ENCODE results near the gene TBX21.

DNA sequence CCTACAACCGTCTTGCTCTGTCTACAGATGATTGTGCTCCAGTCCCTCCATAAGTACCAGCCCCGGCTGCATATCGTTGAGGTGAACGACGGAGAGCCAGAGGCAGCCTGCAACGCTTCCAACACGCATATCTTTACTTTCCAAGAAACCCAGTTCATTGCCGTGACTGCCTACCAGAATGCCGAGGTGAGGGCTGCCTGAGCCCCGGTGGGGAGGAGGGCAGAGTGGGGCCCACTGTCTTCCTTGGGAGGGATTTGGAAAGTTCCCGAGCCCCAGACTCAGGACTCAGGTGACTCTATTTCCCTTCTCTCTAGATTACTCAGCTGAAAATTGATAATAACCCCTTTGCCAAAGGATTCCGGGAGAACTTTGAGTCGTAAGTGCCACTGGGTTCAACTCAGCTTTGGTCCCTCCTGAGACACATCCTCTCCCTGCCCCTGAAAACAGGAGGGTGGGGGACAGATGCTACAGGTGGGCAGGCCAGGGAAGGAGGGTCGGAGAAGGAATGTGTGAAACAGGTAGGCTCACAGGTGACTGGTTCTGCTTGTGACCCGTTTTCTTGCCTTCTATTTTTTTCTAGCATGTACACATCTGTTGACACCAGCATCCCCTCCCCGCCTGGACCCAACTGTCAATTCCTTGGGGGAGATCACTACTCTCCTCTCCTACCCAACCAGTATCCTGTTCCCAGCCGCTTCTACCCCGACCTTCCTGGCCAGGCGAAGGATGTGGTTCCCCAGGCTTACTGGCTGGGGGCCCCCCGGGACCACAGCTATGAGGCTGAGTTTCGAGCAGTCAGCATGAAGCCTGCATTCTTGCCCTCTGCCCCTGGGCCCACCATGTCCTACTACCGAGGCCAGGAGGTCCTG lies 11.4 kb downstream of the TBX21 start:
- TF ChIP-seq, protein P1, sequence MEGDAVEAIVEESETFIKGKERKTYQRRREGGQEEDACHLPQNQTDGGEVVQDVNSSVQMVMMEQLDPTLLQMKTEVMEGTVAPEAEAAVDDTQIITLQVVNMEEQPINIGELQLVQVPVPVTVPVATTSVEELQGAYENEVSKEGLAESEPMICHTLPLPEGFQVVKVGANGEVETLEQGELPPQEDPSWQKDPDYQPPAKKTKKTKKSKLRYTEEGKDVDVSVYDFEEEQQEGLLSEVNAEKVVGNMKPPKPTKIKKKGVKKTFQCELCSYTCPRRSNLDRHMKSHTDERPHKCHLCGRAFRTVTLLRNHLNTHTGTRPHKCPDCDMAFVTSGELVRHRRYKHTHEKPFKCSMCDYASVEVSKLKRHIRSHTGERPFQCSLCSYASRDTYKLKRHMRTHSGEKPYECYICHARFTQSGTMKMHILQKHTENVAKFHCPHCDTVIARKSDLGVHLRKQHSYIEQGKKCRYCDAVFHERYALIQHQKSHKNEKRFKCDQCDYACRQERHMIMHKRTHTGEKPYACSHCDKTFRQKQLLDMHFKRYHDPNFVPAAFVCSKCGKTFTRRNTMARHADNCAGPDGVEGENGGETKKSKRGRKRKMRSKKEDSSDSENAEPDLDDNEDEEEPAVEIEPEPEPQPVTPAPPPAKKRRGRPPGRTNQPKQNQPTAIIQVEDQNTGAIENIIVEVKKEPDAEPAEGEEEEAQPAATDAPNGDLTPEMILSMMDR (IDR thresholded peaks at IDR 0.05 in 8 of 11, conservative IDR thresholded peaks at IDR 0.05 in 3 of 11), result no peak
- TF ChIP-seq POLR2A (IDR thresholded peaks at IDR 0.05), result no peak
- no peak for TF ChIP-seq POLR2AphosphoS5 (IDR thresholded peaks at IDR 0.05)

Measured in spleen (tissue), 7 donors.